Cardiac septum (tissue), 1 donor: ENCODE data around the gene NRG4. TPM values are rescaled to one million over a fixed set of nuclear protein-coding genes. Genes with fewer than 3 reads are reported as not detected.
"Not testable (repeated sequence)": the region's sequence is repeated elsewhere in the genome, so short reads cannot be mapped to it uniquely, and the experiment has no call there.

Experiments used
- DNase-seq: peaks from one replicate; pipeline ENCODE4 v3.0.0-alpha.2; 2020; ENCODE audit warnings: low spot score
- intact Hi-C: fragments of 100-400 bp; cut with DNase I; formaldehyde crosslinking; loops from one replicate; pipeline ENCODE4 v1.14.0; 2022
- total RNA-seq: library from RNA; stranded (reverse); fragmentation: NEBNext Ultra II Directional; extraction: Animal tissue kit (Norgen Biotek cat#: 25700); gene quantifications from one replicate; pipeline ENCODE4 v1.2.1, GENCODE V29; 2021
- donor health status: DM: no; HTN: no; CAD: no.

The NRG4 gene
- total RNA-seq, 1 donor from 2014 or later: not detected

- DNase-seq: no peak
- intact Hi-C loops: no loop called here
These were observed 8.9 kb downstream of the NRG4 start for GRCh38 chr15:76003364-76003763.

DNA sequence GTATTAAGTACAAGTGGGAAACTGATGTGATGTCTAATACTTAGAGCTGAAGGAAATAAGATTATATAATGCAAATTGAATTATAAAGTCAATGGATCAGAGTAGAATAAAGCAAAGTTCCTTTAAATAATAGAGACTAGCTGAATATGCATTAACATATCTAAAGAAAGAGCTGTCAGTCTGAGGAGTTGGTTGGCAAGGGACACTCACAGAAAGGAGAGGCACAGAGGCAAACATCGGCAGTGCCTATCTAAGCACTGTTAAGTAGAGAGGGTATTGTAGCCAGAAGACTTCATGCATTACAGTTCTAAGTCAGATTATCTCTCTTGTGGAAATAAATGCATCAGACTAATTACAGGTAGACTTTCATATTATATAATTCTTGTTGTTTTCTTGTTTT lies 16.6 kb downstream of the NRG4 start:
- DNase-seq: no peak
- intact Hi-C loops: no loop called here

- intact Hi-C loops: no loop called here
These were observed 18.0 kb downstream of the NRG4 start for GRCh38 chr15:75994220-75994619.

DNA sequence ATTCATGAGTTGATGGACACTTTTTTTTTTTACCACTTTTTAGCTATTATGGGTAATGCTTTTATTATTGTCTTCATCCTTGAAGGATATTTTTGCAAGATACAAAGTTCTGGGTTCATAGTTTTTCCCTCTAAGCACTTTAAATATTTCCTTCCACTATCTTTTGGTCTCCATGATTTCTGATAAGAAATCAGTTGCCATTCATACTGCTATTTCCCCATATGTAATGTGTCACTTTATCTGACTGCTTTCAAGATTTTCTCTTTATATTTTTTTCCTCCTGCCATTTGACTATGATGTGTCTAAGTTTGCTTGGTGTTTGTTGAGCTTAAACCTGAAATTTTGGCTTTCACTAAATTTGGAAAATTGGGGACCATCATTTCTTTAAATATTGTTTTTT lies 19.3 kb downstream of the NRG4 start:
- intact Hi-C loops: no loop called here
- DNase-seq: no peak

More at GRCh38 chr15:75994220-75994619, 18.0 kb downstream of the NRG4 start:
- DNase-seq: no peak

DNA sequence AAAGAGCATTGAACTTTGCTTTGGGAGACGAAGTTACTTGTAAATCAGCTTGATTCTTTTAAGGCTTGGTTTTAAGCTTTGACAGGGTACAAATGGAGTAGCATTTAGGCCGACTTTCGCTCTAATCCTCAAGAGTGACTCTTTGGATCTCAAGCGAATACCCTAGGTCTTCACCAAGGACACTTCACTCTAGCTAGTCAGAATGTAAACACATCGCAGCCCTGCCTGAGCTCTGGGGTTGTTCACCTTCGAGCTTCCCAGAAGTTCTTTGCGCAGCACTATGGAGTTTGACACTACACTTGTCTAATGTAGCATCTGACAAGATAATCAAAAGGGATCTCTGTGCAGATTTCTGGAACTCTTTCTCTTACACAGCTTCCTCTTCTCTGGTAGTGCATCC lies 22.3 kb downstream of the NRG4 start:
- intact Hi-C loops: no loop called here
- DNase-seq: no peak

GRCh38 chr15:75989045-75989444 lies 23.2 kb downstream of the NRG4 start:
- intact Hi-C loops: no loop called here

DNA sequence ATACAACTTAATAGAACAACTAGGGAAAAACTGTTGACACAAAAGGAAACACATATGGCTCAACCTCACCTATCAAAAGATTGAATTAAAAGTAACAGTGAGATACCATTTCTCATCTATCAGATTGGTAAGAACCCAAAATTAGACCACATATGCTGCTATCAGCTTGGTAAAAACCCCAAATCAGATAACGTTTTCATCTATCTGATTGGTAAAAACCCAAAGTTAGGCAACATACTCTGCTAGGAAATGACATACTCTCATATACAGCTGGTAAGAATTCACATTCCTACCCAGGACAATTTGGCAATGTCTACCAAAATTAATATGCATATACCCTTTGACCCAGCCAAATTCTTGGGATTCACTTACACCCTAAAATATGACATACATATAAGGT lies 26.3 kb downstream of the NRG4 start:
- DNase-seq: no peak
- intact Hi-C loops: no loop called here

More at GRCh38 chr15:75989045-75989444, 23.2 kb downstream of the NRG4 start:
- no peak for DNase-seq

GRCh38 chr15:75984706-75985105 lies 27.5 kb downstream of the NRG4 start:
- intact Hi-C loops, DNase-seq: not testable (repeated sequence)

GRCh38 chr15:75982468-75982867 lies 29.8 kb downstream of the NRG4 start:
- intact Hi-C loops: no loop called here
- DNase-seq: no peak

GRCh38 chr15:75981149-75981815 lies 30.9 kb downstream of the NRG4 start:
- no peak for DNase-seq
- intact Hi-C loops: no loop called here

- DNase-seq, intact Hi-C loops: not testable (repeated sequence)
These were observed 35.5 kb downstream of the NRG4 start for GRCh38 chr15:75976766-75977165.

DNA sequence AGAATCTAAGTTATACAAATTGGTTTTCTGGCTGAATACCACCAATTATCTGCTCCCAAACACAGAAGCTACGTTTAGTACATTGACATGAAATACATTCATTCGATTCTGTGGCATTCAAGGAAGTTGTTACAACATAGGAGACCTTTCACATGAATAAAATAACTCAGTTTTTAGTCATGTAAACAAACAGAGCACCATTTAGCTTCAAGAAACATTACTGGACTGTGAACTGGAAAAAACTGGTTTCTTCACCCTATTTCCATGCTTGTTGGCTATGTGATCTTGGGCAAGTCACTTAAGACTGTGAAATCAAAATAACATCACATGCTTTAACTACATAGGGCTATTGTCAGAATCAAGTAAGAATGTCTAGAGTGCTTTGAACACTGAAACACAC lies 46.2 kb downstream of the NRG4 start:
- DNase-seq: no peak
- intact Hi-C loops: no loop called here

GRCh38 chr15:75961331-75961730 lies 50.9 kb downstream of the NRG4 start:
- no peak for DNase-seq
- intact Hi-C loops: no loop called here

DNA sequence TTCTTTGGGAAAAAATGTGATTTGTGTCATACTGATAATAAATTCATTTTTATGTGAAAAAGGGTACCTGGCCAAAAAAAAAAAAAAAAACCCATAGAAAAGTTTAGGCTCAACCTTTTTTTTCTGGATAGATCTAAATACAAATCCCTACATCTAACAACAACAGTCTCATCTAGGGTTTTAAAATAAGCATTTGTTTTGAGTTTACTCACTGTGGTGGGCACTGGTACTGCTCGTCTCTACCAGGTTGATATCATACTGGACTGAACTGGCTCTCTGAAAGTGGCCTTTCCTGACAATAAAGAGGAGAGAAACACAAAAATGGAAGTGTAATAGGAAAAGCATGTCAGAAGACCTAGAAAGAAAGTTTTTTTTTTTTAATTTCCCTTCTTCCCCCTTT lies 56.5 kb downstream of the NRG4 start:
- intact Hi-C loops: no loop called here
- no peak for DNase-seq

DNA sequence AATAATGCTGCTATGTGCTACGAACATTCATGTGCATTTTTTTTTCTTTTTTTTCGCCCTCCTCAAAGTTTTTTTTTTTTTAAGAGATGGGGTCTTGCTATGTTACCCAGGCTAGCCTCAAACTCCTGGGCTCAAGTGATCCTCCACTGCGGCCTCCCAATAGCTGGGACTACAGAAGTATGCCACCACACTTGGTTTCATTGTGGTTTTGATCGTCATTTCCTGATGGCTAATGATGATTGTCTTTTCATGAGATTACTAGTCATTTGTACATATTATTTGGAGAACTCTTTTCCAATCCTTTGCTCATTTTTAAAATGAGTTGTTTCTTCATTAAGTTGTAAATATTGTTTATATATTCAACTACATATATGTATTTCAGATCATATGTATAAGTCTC lies 59.7 kb downstream of the NRG4 start:
- no peak for DNase-seq
- intact Hi-C loops: no loop called here

GRCh38 chr15:75948761-75949296 lies 63.4 kb downstream of the NRG4 start:
- intact Hi-C loops: no loop called here

DNA sequence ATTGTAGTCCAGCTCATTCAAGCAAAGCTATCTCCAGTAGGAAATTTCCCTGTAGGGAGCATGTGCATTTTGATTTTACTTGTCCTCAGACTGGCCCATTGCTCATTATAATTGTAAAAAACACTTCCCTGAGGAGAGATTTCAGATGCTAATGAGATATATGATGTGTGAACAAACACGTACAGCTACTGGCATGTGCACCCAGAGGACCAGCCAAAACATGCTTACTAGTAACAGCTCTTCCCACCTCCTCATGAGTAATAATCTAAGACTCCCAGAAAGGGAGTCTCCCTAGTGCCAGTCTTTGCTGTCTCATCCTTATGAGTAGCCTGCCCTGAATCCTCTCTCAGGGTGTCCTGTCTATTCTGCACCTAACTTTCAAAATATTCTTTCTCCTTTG lies 65.1 kb downstream of the NRG4 start:
- no peak for DNase-seq
- intact Hi-C loops: no loop called here

More at GRCh38 chr15:75948761-75949296, 63.4 kb downstream of the NRG4 start:
- no peak for DNase-seq

GRCh38 chr15:75945953-75946352 lies 66.3 kb downstream of the NRG4 start:
- DNase-seq: no peak

GRCh38 chr15:75943713-75944215 lies 68.5 kb downstream of the NRG4 start:
- intact Hi-C loops: no loop called here
- DNase-seq: no peak

More at GRCh38 chr15:75945953-75946352, 66.3 kb downstream of the NRG4 start:
- intact Hi-C loops: no loop called here

GRCh38 chr15:75943246-75943645 lies 69.0 kb downstream of the NRG4 start:
- no peak for DNase-seq
- intact Hi-C loops: no loop called here

DNA sequence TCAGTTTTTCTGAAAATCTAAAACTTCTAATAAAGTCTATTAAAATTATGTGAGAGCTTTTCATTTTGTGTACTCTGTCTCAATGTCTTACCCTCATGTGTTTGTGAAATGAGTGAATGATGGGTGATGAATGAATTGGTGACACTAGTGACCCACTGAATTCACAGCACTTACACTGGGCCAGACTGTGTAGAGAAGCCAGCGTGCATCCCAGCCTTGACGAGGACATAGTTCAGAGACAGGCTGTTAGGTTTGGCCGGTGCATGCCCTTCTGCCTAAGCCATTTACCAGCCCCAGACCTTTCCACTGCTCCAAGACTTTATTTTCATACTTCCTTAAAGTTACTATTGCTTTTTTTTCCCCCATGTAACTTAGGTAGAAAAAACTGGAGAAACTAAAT lies 69.8 kb downstream of the NRG4 start:
- intact Hi-C loops: no loop called here
- no peak for DNase-seq
